ENCODE results near the gene AK6. TPM values are rescaled to one million over a fixed set of nuclear protein-coding genes. Genes with fewer than 3 reads are reported as not detected.
"Not testable (repeated sequence)": the region's sequence is repeated elsewhere in the genome, so short reads cannot be mapped to it uniquely, and the experiment has no call there.

The AK6 gene
- total RNA-seq, 2 donors from 2014 or later = 34.5 to 35.3 TPM

DNA sequence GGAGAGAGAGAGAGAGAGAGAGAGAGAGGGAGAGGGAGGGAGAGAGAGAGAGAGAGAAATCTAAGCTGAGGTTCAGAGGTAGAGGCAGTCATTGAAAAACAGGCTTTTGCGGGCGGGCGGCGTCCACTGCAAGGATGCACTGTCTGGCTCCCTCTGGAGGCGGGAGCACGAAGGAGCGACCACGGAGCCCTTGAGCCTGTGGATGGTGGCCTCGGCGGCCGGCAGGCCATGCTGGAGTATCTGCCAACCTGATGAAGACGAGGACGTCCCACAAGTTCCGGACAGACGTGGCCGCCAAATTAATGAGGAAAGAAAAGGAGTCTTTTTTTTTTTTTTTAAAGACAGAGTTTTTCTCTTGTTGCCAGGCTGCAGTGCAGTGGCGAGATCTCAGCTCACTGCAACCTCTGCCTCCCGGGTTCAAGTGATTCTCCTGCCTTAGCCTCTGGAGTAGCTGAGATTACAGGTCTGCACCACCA is 34.5 kb downstream of the AK6 start:
- no peaks in the 10 kb centered on the region for H3K9me3 ChIP-seq
- H3K27me3 ChIP-seq = no peaks in the 10 kb centered on the region
- intact Hi-C loops (cut with DNase I) = loop anchor here (5.0 kb wide), 1 partner anchor 243 kb away; the partner anchor contains the start of gene SLC30A5
- no peak overlapping the region for H3K27ac ChIP-seq
- no peak overlapping the region for H3K9ac ChIP-seq (ENCODE audit: low read depth in 2 of 2, low read length in 2 of 2)
- no peaks in the 10 kb centered on the region for H3K36me3 ChIP-seq
- H3K4me1 ChIP-seq = no peaks in the 10 kb centered on the region
- TF ChIP-seq, protein P1, sequence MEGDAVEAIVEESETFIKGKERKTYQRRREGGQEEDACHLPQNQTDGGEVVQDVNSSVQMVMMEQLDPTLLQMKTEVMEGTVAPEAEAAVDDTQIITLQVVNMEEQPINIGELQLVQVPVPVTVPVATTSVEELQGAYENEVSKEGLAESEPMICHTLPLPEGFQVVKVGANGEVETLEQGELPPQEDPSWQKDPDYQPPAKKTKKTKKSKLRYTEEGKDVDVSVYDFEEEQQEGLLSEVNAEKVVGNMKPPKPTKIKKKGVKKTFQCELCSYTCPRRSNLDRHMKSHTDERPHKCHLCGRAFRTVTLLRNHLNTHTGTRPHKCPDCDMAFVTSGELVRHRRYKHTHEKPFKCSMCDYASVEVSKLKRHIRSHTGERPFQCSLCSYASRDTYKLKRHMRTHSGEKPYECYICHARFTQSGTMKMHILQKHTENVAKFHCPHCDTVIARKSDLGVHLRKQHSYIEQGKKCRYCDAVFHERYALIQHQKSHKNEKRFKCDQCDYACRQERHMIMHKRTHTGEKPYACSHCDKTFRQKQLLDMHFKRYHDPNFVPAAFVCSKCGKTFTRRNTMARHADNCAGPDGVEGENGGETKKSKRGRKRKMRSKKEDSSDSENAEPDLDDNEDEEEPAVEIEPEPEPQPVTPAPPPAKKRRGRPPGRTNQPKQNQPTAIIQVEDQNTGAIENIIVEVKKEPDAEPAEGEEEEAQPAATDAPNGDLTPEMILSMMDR (IDR thresholded peaks at IDR 0.05) = peak; percentile 65
- DNase-seq = peak; percentile 88
- H3K4me3 ChIP-seq = no peak overlapping the region

DNA sequence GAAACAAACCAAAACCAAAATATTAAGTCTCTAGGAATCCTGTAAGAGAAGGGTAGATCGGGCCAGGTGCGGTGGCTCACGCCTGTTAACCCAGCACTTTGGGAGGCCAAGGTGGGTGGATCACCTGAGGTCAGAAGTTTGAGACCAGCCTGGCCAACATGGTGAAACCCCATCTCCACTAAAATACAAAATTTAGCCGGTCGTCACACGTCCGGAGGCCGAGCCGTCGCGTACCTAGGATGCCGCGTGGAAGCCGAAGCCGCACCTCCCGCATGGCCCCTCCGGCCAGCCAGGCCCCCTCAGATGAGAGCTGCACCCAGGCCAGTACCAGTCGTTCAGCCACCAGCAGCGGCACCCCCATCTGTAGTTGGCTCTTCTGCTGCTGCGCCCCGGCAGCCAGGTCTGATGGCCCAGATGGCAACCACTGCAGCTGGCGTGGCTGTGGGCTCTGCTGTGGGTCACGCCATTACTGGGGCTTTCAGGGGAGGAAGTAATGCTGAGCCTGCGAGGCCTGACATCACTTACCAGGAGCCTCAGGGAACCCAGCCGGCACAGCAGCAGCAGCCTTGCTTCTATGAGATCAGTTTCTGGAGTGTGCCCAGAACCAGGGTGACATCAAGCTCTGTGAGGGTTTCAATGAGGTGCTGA is 35.5 kb downstream of the AK6 start:
- not testable (repeated sequence) for H3K4me3 ChIP-seq; DNase-seq; H3K36me3 ChIP-seq; H3K4me1 ChIP-seq; H3K9ac ChIP-seq (ENCODE audit: low read depth in 2 of 2, low read length in 2 of 2); H3K27me3 ChIP-seq; H3K27ac ChIP-seq; H3K9me3 ChIP-seq
- intact Hi-C loops (cut with DNase I) = loop anchor here (5.0 kb wide), 1 partner anchor 241 kb away; the partner anchor contains the start of gene SLC30A5

DNA sequence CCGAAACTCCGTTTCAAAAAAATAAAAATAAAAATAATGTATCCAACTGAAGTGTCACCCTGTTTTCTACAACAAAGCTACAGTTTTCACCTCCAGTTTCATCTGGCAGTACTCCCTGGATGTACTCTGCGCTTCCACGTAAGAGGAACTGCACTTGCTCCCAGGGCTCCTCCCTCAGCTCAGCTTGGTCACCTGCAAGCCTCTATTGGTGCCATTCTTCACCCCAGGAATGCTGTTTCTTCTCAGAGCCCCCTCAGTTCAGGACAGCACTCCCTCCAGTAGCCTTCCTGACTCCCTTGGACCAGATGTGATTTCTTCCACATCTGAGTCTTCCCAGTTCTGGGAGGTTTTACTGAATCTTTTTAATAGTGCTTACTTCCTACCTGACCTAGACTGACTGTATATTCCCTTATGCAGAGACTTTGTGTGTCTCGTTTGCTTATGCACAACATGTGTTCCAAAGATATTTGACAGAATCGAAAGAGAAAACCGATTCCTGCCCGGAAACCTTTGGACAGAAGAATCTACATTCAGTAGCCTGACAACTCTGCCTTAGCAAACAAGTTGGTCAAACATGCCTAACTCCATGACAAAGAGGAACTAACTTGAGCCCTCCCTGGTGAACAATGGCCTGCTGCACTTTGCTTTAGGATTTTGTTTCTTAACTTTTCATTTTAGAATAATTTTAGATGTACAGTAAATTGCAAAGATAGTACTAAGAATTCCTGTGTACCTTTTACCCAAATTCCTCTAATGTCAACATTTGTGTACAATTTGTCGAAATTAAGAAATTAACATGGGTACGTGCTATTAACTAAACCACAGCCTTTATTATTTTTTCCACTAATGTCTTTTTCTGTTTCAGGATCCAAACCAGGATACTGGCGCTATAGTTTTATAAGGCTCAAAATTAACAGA is 37.5 kb downstream of the AK6 start:
- Histone ChIP-seq H3K27ac (peak overlapping the region; percentile 77), H3K9ac (ENCODE audit: low read depth in 2 of 2, low read length in 2 of 2) (peak overlapping the region; percentile 89 to 93), H3K36me3 (no peaks in the 10 kb centered on the region), H3K27me3 (no peaks in the 10 kb centered on the region), H3K9me3 (no peaks in the 10 kb centered on the region), H3K4me3 (peak overlapping the region; percentile 46), H3K4me1 (no peaks in the 10 kb centered on the region)
- intact Hi-C loops (cut with DNase I) = loop anchor here (5.0 kb wide), 1 partner anchor 239 kb away; the partner anchor contains the start of gene SLC30A5
- DNase-seq = peak; percentile 66
- TF ChIP-seq, protein P1 (IDR thresholded peaks at IDR 0.05) = no peak

DNA sequence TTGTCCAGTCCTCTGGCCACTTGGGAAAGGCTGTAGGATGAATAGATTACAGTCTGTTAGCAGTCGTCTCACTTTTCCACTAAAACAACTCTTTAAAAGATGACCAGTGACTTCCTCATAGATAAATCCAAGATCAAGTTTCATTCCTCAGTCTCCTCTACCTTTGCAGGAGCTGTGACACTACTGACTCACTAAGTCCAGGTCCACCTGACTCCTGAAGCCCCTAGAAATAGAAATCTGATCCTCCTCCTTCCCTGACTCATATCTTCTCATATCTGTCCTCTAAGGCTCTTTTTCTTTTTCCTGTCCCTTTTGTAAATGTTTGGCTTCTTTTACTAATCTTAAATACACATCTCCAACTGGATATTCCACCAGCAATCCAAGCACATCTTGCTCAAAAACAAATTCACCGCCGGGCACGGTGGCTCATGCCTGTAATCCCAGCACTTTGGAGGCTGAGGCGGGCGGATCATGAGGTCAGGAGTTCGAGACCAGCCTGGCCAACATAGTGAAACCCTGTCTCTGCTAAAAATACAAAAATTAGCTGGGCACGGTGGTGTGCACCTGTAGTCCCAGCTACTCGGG is 39.3 kb downstream of the AK6 start:
- Histone ChIP-seq H3K27me3 (no peaks in the 10 kb centered on the region), H3K9ac (ENCODE audit: low read depth in 2 of 2, low read length in 2 of 2) (no peak overlapping the region), H3K36me3 (no peaks in the 10 kb centered on the region), H3K4me1 (no peaks in the 10 kb centered on the region), H3K9me3 (no peaks in the 10 kb centered on the region), H3K4me3 (no peak overlapping the region), H3K27ac (no peak overlapping the region)
- TF ChIP-seq, protein P1 (IDR thresholded peaks at IDR 0.05) = no peak
- intact Hi-C loops (cut with DNase I) = loop anchor here (5.0 kb wide), 1 partner anchor 238 kb away; the partner anchor contains the start of gene SLC30A5
- DNase-seq = no peak

DNA sequence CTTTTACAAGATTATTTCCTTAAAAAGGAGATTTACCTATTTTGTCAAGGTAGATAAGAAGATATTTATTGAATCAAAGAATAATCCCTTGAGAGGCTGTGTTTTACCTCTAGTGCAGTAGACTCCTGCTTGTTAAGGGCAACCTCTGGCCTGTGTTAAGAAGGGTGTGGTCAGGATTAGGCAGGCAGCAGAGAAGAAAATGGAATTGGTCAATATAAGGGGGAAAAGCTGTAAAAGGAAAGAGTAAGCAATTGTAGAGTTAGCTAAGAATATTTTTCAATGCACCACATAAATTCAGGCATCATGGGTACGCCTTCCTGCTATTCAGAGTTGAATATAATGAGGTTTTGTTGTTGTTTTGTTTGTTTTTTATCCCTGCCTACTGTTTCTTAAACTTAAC is 43.0 kb downstream of the AK6 start:
- intact Hi-C loops (cut with DNase I) = no loop called here
- TF ChIP-seq, protein P1 (IDR thresholded peaks at IDR 0.05) = no peak

More for the DNA sequence above, 43.0 kb downstream of the AK6 start:
- Histone ChIP-seq H3K27me3 (no peaks in the 10 kb centered on the region), H3K9ac (ENCODE audit: low read depth in 2 of 2, low read length in 2 of 2) (no peak overlapping the region), H3K4me3 (no peak overlapping the region), H3K36me3 (no peaks in the 10 kb centered on the region), H3K9me3 (no peaks in the 10 kb centered on the region), H3K4me1 (no peaks in the 10 kb centered on the region), H3K27ac (no peak overlapping the region)
- peak; percentile 31 for DNase-seq

All from colonic mucosa (tissue), 4 donors.